Ecto neural progenitor cell (in vitro differentiated cells): ENCODE data around the gene TENM4.

Source experiments
- DNase-seq: peaks from one replicate; pipeline ENCODE4 v3.0.0-alpha.2; 2018; ENCODE audit warnings: low spot score

The TENM4 gene

GRCh38 chr11:79418241-79418640 lies 22.6 kb downstream of the TENM4 start:
- no peak for DNase-seq

- DNase-seq, result no peak
Observed at GRCh38 chr11:79417069-79417920, 23.5 kb downstream of the TENM4 start.

GRCh38 chr11:79415912-79416311 lies 24.9 kb downstream of the TENM4 start:
- no peak for DNase-seq

GRCh38 chr11:79415411-79415810 lies 25.4 kb downstream of the TENM4 start:
- DNase-seq, result no peak

- no peak for DNase-seq
Observed at GRCh38 chr11:79414644-79415317, 26.0 kb downstream of the TENM4 start.

- no peak for DNase-seq
Observed at GRCh38 chr11:79414041-79414440, 26.8 kb downstream of the TENM4 start.

- DNase-seq, result peak; percentile 76
Observed at GRCh38 chr11:79413268-79413667, 27.6 kb downstream of the TENM4 start.

- no peak for DNase-seq
Observed at GRCh38 chr11:79412761-79413160, 28.1 kb downstream of the TENM4 start.

- DNase-seq, result no peak
Observed at GRCh38 chr11:79409330-79409729, 31.5 kb downstream of the TENM4 start.

- no peak for DNase-seq
Observed at GRCh38 chr11:79406376-79406775, 34.5 kb downstream of the TENM4 start.

GRCh38 chr11:79404806-79405205 lies 36.0 kb downstream of the TENM4 start:
- no peak for DNase-seq

GRCh38 chr11:79404325-79404724 lies 36.5 kb downstream of the TENM4 start:
- DNase-seq, result no peak

- no peak for DNase-seq
Observed at GRCh38 chr11:79403839-79404238, 37.0 kb downstream of the TENM4 start.

GRCh38 chr11:79402912-79403311 lies 37.9 kb downstream of the TENM4 start:
- DNase-seq, result no peak

GRCh38 chr11:79400717-79401330 lies 40.0 kb downstream of the TENM4 start:
- no peak for DNase-seq

- no peak for DNase-seq
Observed at GRCh38 chr11:79400206-79400605, 40.6 kb downstream of the TENM4 start.

GRCh38 chr11:79397252-79397651 lies 43.6 kb downstream of the TENM4 start:
- DNase-seq, result no peak

GRCh38 chr11:79396674-79397073 lies 44.2 kb downstream of the TENM4 start:
- no peak for DNase-seq

GRCh38 chr11:79396001-79396400 lies 44.8 kb downstream of the TENM4 start:
- no peak for DNase-seq

- peak; percentile 71 for DNase-seq
Observed at GRCh38 chr11:79393362-79394043, 47.3 kb downstream of the TENM4 start.

GRCh38 chr11:79392161-79392560 lies 48.7 kb downstream of the TENM4 start:
- DNase-seq, result no peak

- no peak for DNase-seq
Observed at GRCh38 chr11:79390923-79391322, 49.9 kb downstream of the TENM4 start.
